Endothelial cell of umbilical vein (primary cell): Measurements from ENCODE around the gene KRT34. TPM values are rescaled to one million over a fixed set of nuclear protein-coding genes. Genes with fewer than 3 reads are reported as not detected.

ENCODE experiments used
- BruUV-seq: library from RNA; stranded (reverse); fragments of 400-500 nt; replicated peaks from 2 replicates; lab custom pipeline; 2021; lab: Mats Ljungman, UMichigan
- CTCF ChIA-PET: fragments of 300-600, 350-600 bp; sonication (Branson Sonifier 250); formaldehyde crosslinking; loops from one replicate; lab custom pipeline; 2021; ENCODE audit warnings: antibody characterized with exemption, inconsistent platforms; lab: Charles Lee
- POLR2A ChIA-PET: fragments of 300-600, 350-600 bp; sonication (Branson Sonifier 250); formaldehyde crosslinking; loops from one replicate; lab custom pipeline; 2021; ENCODE audit warnings: antibody characterized with exemption, inconsistent platforms; lab: Charles Lee
- DNase-seq: peaks from one replicate; pipeline ENCODE4 v3.0.0-alpha.2; 2011; ENCODE audit warnings: low read depth, low spot score
- FAIRE-seq: peaks from 2 replicates; lab custom pipeline; 2011; peaks lifted over from hg19 to GRCh38; lab: Jason Lieb, UNC
- H2AFZ ChIP-seq: 2 replicates; pipeline ENCODE4 v1.6.0; 2012; ENCODE audit warnings: low read depth, low read length, control low read depth, inconsistent platforms
- H3K27ac ChIP-seq: 2 replicates; pipeline ENCODE4 v1.5.1; 2011; ENCODE audit warnings: low read depth, mild to moderate bottlenecking, control low read depth, low read length, moderate library complexity; ENCODE audit not compliant: insufficient read depth
- H3K27me3 ChIP-seq, 2 experiments: 2 replicates each; pipeline versions ENCODE4 v1.6.0 to v1.6.1; 2011; ENCODE audit warnings: low read length in 2 of 2, mixed read lengths in 1 of 2; ENCODE audit not compliant: control insufficient read depth in 2 of 2, insufficient read depth in 2 of 2
- H3K36me3 ChIP-seq, 2 experiments: 2 replicates in 1 of 2; 3 replicates in 1 of 2; pipeline ENCODE4 v1.5.1; 2011; ENCODE audit warnings: low read length in 2 of 2, mild to moderate bottlenecking in 1 of 2, moderate library complexity in 1 of 2; ENCODE audit not compliant: control insufficient read depth in 2 of 2, insufficient read depth in 2 of 2; ENCODE audit errors: extremely low read depth in 1 of 2
- H3K4me1 ChIP-seq: 3 replicates; pipeline ENCODE4 v1.5.1; 2011; ENCODE audit warnings: mild to moderate bottlenecking, low read length; ENCODE audit not compliant: control insufficient read depth, insufficient read depth; ENCODE audit errors: extremely low read depth
- H3K4me2 ChIP-seq: 2 replicates; pipeline ENCODE4 v1.6.1; 2011; ENCODE audit warnings: low read length, control low read depth, mixed read lengths; ENCODE audit not compliant: insufficient read depth
- H3K4me3 ChIP-seq, 3 experiments: fragments of 200-600 bp in 1 of 3; sonication (generic), shearing (Covaris generic) in 1 of 3; replicated peaks in 1 of 3; 2 replicates each; pipeline ENCODE4 v1.5.1; 2011 to 2016; ENCODE audit warnings: control low read depth in 3 of 3, low read length in 3 of 3, mild to moderate bottlenecking in 2 of 3, inconsistent platforms in 1 of 3, low read depth in 1 of 3, moderate library complexity in 1 of 3; ENCODE audit not compliant: insufficient read depth in 1 of 3
- H3K79me2 ChIP-seq: 2 replicates; pipeline ENCODE4 v1.6.0; 2012; ENCODE audit warnings: low read length, inconsistent platforms; ENCODE audit not compliant: control insufficient read depth, insufficient read depth
- H3K9ac ChIP-seq: replicated peaks from 2 replicates; pipeline ENCODE3; 2011; ENCODE audit warnings: low read length, control low read depth; ENCODE audit not compliant: insufficient read depth; ENCODE audit errors: extremely low read depth
- H3K9me1 ChIP-seq: replicated peaks from 3 replicates; pipeline ENCODE4 v1.6.0; 2011; ENCODE audit warnings: mild to moderate bottlenecking, low read length; ENCODE audit not compliant: control insufficient read depth, insufficient read depth; ENCODE audit errors: extremely low read depth
- H3K9me3 ChIP-seq: replicated peaks from 2 replicates; pipeline ENCODE4 v1.5.1; 2012; ENCODE audit warnings: low read length, inconsistent platforms; ENCODE audit not compliant: control insufficient read depth, insufficient read depth
- H4K20me1 ChIP-seq: replicated peaks from 2 replicates; pipeline ENCODE3; 2011; ENCODE audit warnings: mild to moderate bottlenecking, low read length; ENCODE audit not compliant: control insufficient read depth, insufficient read depth; ENCODE audit errors: extremely low read depth
- CTCF ChIP-seq, 2 donors: IDR thresholded peaks; 1 replicate in 1 of 2; 2 replicates in 1 of 2; pipeline ENCODE4 v1.5.1; 2011; ENCODE audit warnings: low read length in 2 of 2, mild to moderate bottlenecking in 2 of 2, moderate library complexity in 2 of 2, control low read depth in 1 of 2, inconsistent platforms in 1 of 2, low read depth in 1 of 2; ENCODE audit not compliant: insufficient read depth in 1 of 2; ENCODE audit errors: extremely low read depth in 1 of 2
- EZH2 ChIP-seq: IDR thresholded peaks from 2 replicates; pipeline ENCODE4 v1.6.1; 2012; ENCODE audit warnings: borderline replicate concordance, low read depth, mild to moderate bottlenecking, moderate library complexity, low read length, inconsistent platforms; ENCODE audit not compliant: severe bottlenecking
- FOS ChIP-seq: IDR thresholded peaks from 2 replicates; pipeline ENCODE4 v1.6.1; 2011; ENCODE audit warnings: mild to moderate bottlenecking, low read length, moderate library complexity, borderline replicate concordance; ENCODE audit not compliant: insufficient read depth
- GATA2 ChIP-seq: IDR thresholded peaks from 2 replicates; pipeline ENCODE4 v1.7.0; 2011; ENCODE audit warnings: low read depth, mild to moderate bottlenecking, moderate library complexity, mixed read lengths, low read length; ENCODE audit not compliant: insufficient read length, insufficient read depth
- JUN ChIP-seq: IDR thresholded peaks from 2 replicates; pipeline ENCODE4 v1.6.1; 2011; ENCODE audit warnings: borderline replicate concordance, low read depth; ENCODE audit not compliant: insufficient read length, insufficient read depth
- MAX ChIP-seq: IDR thresholded peaks from 2 replicates; pipeline ENCODE4 v1.6.1; 2011; ENCODE audit not compliant: insufficient read depth, insufficient read length
- MYC ChIP-seq: IDR thresholded peaks from one replicate; pipeline ENCODE4 v1.6.1; 2011; ENCODE audit warnings: mild to moderate bottlenecking, low read depth, low read length
- POLR2A ChIP-seq: IDR thresholded peaks from 2 replicates; pipeline ENCODE4 v1.6.1; 2012; ENCODE audit warnings: low read depth, mild to moderate bottlenecking, control low read depth, low read length
- POLR2AphosphoS5 ChIP-seq: IDR thresholded peaks from 2 replicates; pipeline ENCODE4 v1.6.1; 2012; ENCODE audit warnings: low read depth, mild to moderate bottlenecking, control low read depth, low read length, moderate library complexity; ENCODE audit not compliant: insufficient read depth
- dilution Hi-C: fragments of 300-500 bp; cut with MboI; formaldehyde crosslinking; loops from one replicate; pipeline ENCODE4 v1.15.0; 2019; ENCODE audit warnings: low sequenced_read_pairs; ENCODE audit not compliant: extremely low pct_ligation_motif_present
- intact Hi-C: fragments of 100-400 bp; cut with micrococcal nuclease; formaldehyde crosslinking; loops from one replicate; pipeline ENCODE4 v1.10.0; 2022
- polyA plus RNA-seq, 4 experiments: library from polyadenylated mRNA; depleted of rRNA in 3 of 4; stranded (reverse) in 3 of 4; unstranded in 1 of 4; fragments of >200 nt; gene quantifications; 2 replicates each; pipeline versions ENCODE4 v1.2.1 to v1.2.3, GENCODE V29; 2011 to 2012; ENCODE audit warnings: missing spikeins in 1 of 4
- total RNA-seq: library from RNA; stranded (reverse); gene quantifications from 2 replicates; pipeline ENCODE4 v1.2.3, GENCODE V29; 2021

KRT34 gene
- total and polyA plus RNA-seq, 2 donors (not counting 3 experiments of a cell fraction or from before 2014, with no cell fraction given) = not detected

DNA sequence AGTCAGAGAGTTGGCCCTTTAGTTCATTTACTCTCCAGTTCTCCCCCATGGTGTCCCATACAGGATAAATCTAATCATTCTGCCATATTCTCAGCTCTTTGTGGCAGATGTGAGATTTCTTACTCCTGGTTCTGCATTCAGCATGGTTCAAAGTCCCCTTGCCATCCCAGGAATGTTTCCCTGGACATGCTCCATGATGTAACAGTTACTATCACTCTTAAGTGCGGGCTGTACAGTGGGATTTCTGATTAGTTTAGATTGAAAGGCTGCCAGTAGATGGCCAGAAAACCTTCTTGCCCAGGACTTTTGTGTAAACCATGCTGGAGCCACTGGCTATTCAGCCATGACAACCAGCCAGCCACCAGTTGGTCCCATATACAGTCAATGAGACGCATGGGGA, 31.9 kb upstream of the KRT34 start:
- H3K79me2 ChIP-seq = no peaks in the 10 kb centered on the region
- dilution Hi-C loops = no loop called here
- ChIA-PET POLR2A (no interaction called here), CTCF (interaction anchor here (0.7 kb wide), 1 partner anchor 135 kb away, joined by 3 read pairs; no protein-coding TSS in a partner anchor)
- no peak overlapping the region for H3K27ac ChIP-seq
- H3K9ac ChIP-seq = no peak overlapping the region
- no TSS peak for BruUV-seq
- H4K20me1 ChIP-seq = no peaks in the 10 kb centered on the region
- no peaks in the 10 kb centered on the region for H3K4me1 ChIP-seq
- no peak overlapping the region for H3K4me2 ChIP-seq
- H2AFZ ChIP-seq = no peak overlapping the region
- H3K36me3 ChIP-seq = no peaks in the 10 kb centered on the region
- H3K4me3 ChIP-seq = no peak overlapping the region
- TF ChIP-seq JUN = no peak
- no peak for TF ChIP-seq POLR2A
- TF ChIP-seq MYC = no peak
- TF ChIP-seq FOS = no peak
- no peak for TF ChIP-seq MAX
- no peak for TF ChIP-seq GATA2
- no peak for TF ChIP-seq POLR2AphosphoS5
- TF ChIP-seq CTCF (IDR thresholded peaks at IDR 0.05; ENCODE audit: extremely low read depth in 1 of 2, insufficient read depth in 1 of 2, low read depth in 1 of 2, low read length in 2 of 2) = no peak
- TF ChIP-seq EZH2 = no peak
- H3K27me3 ChIP-seq = peaks cover 0 to 4% of the 10 kb centered on the region in 2 experiments
- intact Hi-C loops = no loop called here
- H3K9me1 ChIP-seq = no peaks in the 10 kb centered on the region
- no peak for FAIRE-seq
- no peaks in the 10 kb centered on the region for H3K9me3 ChIP-seq
- no peak for DNase-seq
